Nephron progenitor cell (in vitro differentiated cells): ENCODE measurements around the gene GNG11.

Experiments used
- DNase-seq: peaks from one replicate; pipeline ENCODE4 v3.0.0; 2021
- H3K27ac Mint-ChIP-seq: 2 replicates; pipeline ENCODE4 v1.8.0; 2021; ENCODE audit warnings: mild to moderate bottlenecking, moderate library complexity, mixed read lengths
- H3K27me3 Mint-ChIP-seq: 2 replicates; pipeline ENCODE4 v1.8.0; 2021; ENCODE audit warnings: mild to moderate bottlenecking, low read depth, mixed read lengths; ENCODE audit not compliant: poor library complexity
- H3K36me3 Mint-ChIP-seq: 2 replicates; pipeline ENCODE4 v1.8.0; 2021; ENCODE audit warnings: low read depth, mixed read lengths
- H3K4me1 Mint-ChIP-seq: 2 replicates; pipeline ENCODE4 v1.8.0; 2021; ENCODE audit warnings: mixed read lengths
- H3K4me3 Mint-ChIP-seq: 2 replicates; pipeline ENCODE4 v1.8.0; 2021; ENCODE audit warnings: mild to moderate bottlenecking, moderate library complexity, mixed read lengths
- H3K9me3 Mint-ChIP-seq: 2 replicates; pipeline ENCODE4 v1.8.0; 2021; ENCODE audit warnings: mild to moderate bottlenecking, moderate library complexity, mixed read lengths
- CTCF ChIP-seq: fragments of 200-600 bp; sonication (generic); IDR thresholded peaks from 2 replicates; pipeline ENCODE4 v1.5.0; 2021; ENCODE audit warnings: antibody characterized with exemption

GNG11 gene

GRCh38 chr7:93937818-93938217 is 16.3 kb downstream of the GNG11 start:
- Mint-ChIP-seq H3K9me3 (peaks cover 9% of the 10 kb centered on the region), H3K4me1 (peaks cover 20% of the 10 kb centered on the region)

GRCh38 chr7:93938293-93938692 is 16.8 kb downstream of the GNG11 start:
- H3K27ac Mint-ChIP-seq, result peak overlapping the region; percentile 1
- peaks cover 3% of the 10 kb centered on the region for H3K27me3 Mint-ChIP-seq
- TF ChIP-seq CTCF, result no peak
- peaks cover 20% of the 10 kb centered on the region for H3K4me1 Mint-ChIP-seq
- no peaks in the 10 kb centered on the region for H3K36me3 Mint-ChIP-seq
- DNase-seq, result no peak
- no peak overlapping the region for H3K4me3 Mint-ChIP-seq
- peaks cover 9% of the 10 kb centered on the region for H3K9me3 Mint-ChIP-seq

More at GRCh38 chr7:93937818-93938217, 16.3 kb downstream of the GNG11 start:
- no peak overlapping the region for H3K27ac Mint-ChIP-seq
- no peak overlapping the region for H3K4me3 Mint-ChIP-seq
- TF ChIP-seq CTCF, result no peak
- peaks cover 3% of the 10 kb centered on the region for H3K27me3 Mint-ChIP-seq
- H3K36me3 Mint-ChIP-seq, result no peaks in the 10 kb centered on the region
- no peak for DNase-seq

GRCh38 chr7:93941945-93942344 is 20.4 kb downstream of the GNG11 start:
- H3K36me3 Mint-ChIP-seq, result no peaks in the 10 kb centered on the region

GRCh38 chr7:93943816-93944540 is 22.4 kb downstream of the GNG11 start:
- no peak for DNase-seq
- Mint-ChIP-seq H3K27ac (no peak overlapping the region), H3K36me3 (no peaks in the 10 kb centered on the region), H3K27me3 (no peaks in the 10 kb centered on the region), H3K4me3 (no peak overlapping the region), H3K4me1 (peaks cover 20% of the 10 kb centered on the region), H3K9me3 (peaks cover 4% of the 10 kb centered on the region)
- no peak for TF ChIP-seq CTCF

More at GRCh38 chr7:93941945-93942344, 20.4 kb downstream of the GNG11 start:
- no peaks in the 10 kb centered on the region for H3K27me3 Mint-ChIP-seq
- DNase-seq, result no peak
- H3K4me1 Mint-ChIP-seq, result peaks cover 20% of the 10 kb centered on the region
- H3K4me3 Mint-ChIP-seq, result no peak overlapping the region
- no peak for TF ChIP-seq CTCF
- no peak overlapping the region for H3K27ac Mint-ChIP-seq
- H3K9me3 Mint-ChIP-seq, result peaks cover 7% of the 10 kb centered on the region

- Mint-ChIP-seq H3K27me3 (no peaks in the 10 kb centered on the region), H3K4me3 (no peak overlapping the region), H3K27ac (no peak overlapping the region), H3K4me1 (peaks cover 13% of the 10 kb centered on the region), H3K9me3 (peaks cover 3% of the 10 kb centered on the region), H3K36me3 (no peaks in the 10 kb centered on the region)
- DNase-seq, result no peak
- TF ChIP-seq CTCF, result no peak
Observed at GRCh38 chr7:93944673-93945072, 23.1 kb downstream of the GNG11 start.

- Mint-ChIP-seq H3K36me3 (no peaks in the 10 kb centered on the region), H3K4me3 (no peak overlapping the region), H3K4me1 (peaks cover 9% of the 10 kb centered on the region), H3K9me3 (no peaks in the 10 kb centered on the region), H3K27me3 (no peaks in the 10 kb centered on the region), H3K27ac (no peak overlapping the region)
- no peak for TF ChIP-seq CTCF
- DNase-seq, result no peak
Observed at GRCh38 chr7:93945083-93945482, 23.5 kb downstream of the GNG11 start.
